Mesothelial cell of epicardium (in vitro differentiated cells): ENCODE results near the gene XRN2. TPM values are rescaled to one million over a fixed set of nuclear protein-coding genes. Genes with fewer than 3 reads are reported as not detected.

Experiments
- DNase-seq, 2 experiments: peaks; one replicate each; pipeline ENCODE4 v3.0.0; 2021; ENCODE audit warnings: low spot score in 2 of 2; ENCODE audit not compliant: unreplicated experiment in 2 of 2
- H3K27ac Mint-ChIP-seq: 2 replicates; pipeline ENCODE4 v1.8.0; 2021; ENCODE audit warnings: mixed read lengths
- H3K27me3 Mint-ChIP-seq: 2 replicates; pipeline ENCODE4 v1.8.0; 2021; ENCODE audit warnings: low read depth, mixed read lengths
- H3K36me3 Mint-ChIP-seq: 2 replicates; pipeline ENCODE4 v1.8.0; 2021; ENCODE audit warnings: mixed read lengths
- H3K4me1 Mint-ChIP-seq: 2 replicates; pipeline ENCODE4 v1.8.0; 2021; ENCODE audit warnings: mixed read lengths
- H3K4me3 Mint-ChIP-seq: 2 replicates; pipeline ENCODE4 v1.8.0; 2021; ENCODE audit warnings: mild to moderate bottlenecking, moderate library complexity, mixed read lengths
- H3K9me3 Mint-ChIP-seq: 2 replicates; pipeline ENCODE4 v1.8.0; 2021; ENCODE audit warnings: mixed read lengths
- CTCF ChIP-seq: fragments of 200-600 bp; sonication (generic); IDR thresholded peaks from one replicate; pipeline ENCODE4 v1.5.0; 2021; ENCODE audit warnings: antibody characterized with exemption; ENCODE audit not compliant: unreplicated experiment
- total RNA-seq: library from RNA; stranded (reverse); gene quantifications from 3 replicates; pipeline ENCODE4 v1.2.1, GENCODE V29; 2021

The XRN2 gene
- total RNA-seq, 1 donor from 2014 or later = 76.7 TPM

GRCh38 chr20:21353236-21353635 lies 50.1 kb downstream of the XRN2 start:
- peaks cover 25% of the 10 kb centered on the region for H3K36me3 Mint-ChIP-seq
- no peak for TF ChIP-seq CTCF
- no peak overlapping the region for H3K4me3 Mint-ChIP-seq
- no peaks in the 10 kb centered on the region for H3K9me3 Mint-ChIP-seq
- no peak overlapping the region for H3K27ac Mint-ChIP-seq
- H3K4me1 Mint-ChIP-seq = peaks cover 3% of the 10 kb centered on the region
- no peaks in the 10 kb centered on the region for H3K27me3 Mint-ChIP-seq
- no peak for DNase-seq

- peaks cover 24% of the 10 kb centered on the region for H3K36me3 Mint-ChIP-seq
- no peaks in the 10 kb centered on the region for H3K9me3 Mint-ChIP-seq
These were observed 52.9 kb downstream of the XRN2 start for GRCh38 chr20:21355981-21356380.

GRCh38 chr20:21356386-21356785 lies 53.3 kb downstream of the XRN2 start:
- peaks cover 3% of the 10 kb centered on the region for H3K4me1 Mint-ChIP-seq
- no peak overlapping the region for H3K27ac Mint-ChIP-seq
- H3K9me3 Mint-ChIP-seq = no peaks in the 10 kb centered on the region
- TF ChIP-seq CTCF = no peak
- H3K27me3 Mint-ChIP-seq = no peaks in the 10 kb centered on the region
- H3K36me3 Mint-ChIP-seq = peaks cover 24% of the 10 kb centered on the region
- no peak for DNase-seq
- no peak overlapping the region for H3K4me3 Mint-ChIP-seq

More at GRCh38 chr20:21355981-21356380, 52.9 kb downstream of the XRN2 start:
- DNase-seq = no peak
- Mint-ChIP-seq H3K4me1 (peaks cover 3% of the 10 kb centered on the region), H3K4me3 (no peak overlapping the region), H3K27me3 (no peaks in the 10 kb centered on the region), H3K27ac (no peak overlapping the region)
- no peak for TF ChIP-seq CTCF

- no peaks in the 10 kb centered on the region for H3K27me3 Mint-ChIP-seq
- H3K27ac Mint-ChIP-seq = no peak overlapping the region
- DNase-seq = no peak
- TF ChIP-seq CTCF = no peak
- no peaks in the 10 kb centered on the region for H3K9me3 Mint-ChIP-seq
- H3K36me3 Mint-ChIP-seq = peaks cover 25% of the 10 kb centered on the region
- H3K4me3 Mint-ChIP-seq = no peak overlapping the region
- peaks cover 3% of the 10 kb centered on the region for H3K4me1 Mint-ChIP-seq
These were observed 54.7 kb downstream of the XRN2 start for GRCh38 chr20:21357844-21358243.

- peaks cover 31% of the 10 kb centered on the region for H3K36me3 Mint-ChIP-seq
- peaks cover 3% of the 10 kb centered on the region for H3K4me1 Mint-ChIP-seq
- H3K4me3 Mint-ChIP-seq = no peak overlapping the region
- no peaks in the 10 kb centered on the region for H3K27me3 Mint-ChIP-seq
- TF ChIP-seq CTCF = no peak
- no peak overlapping the region for H3K27ac Mint-ChIP-seq
- no peak for DNase-seq
- H3K9me3 Mint-ChIP-seq = no peaks in the 10 kb centered on the region
These were observed 55.6 kb downstream of the XRN2 start for GRCh38 chr20:21358737-21359136.

GRCh38 chr20:21360705-21361104 lies 57.6 kb downstream of the XRN2 start:
- TF ChIP-seq CTCF = no peak
- H3K9me3 Mint-ChIP-seq = no peaks in the 10 kb centered on the region
- H3K4me1 Mint-ChIP-seq = peaks cover 3% of the 10 kb centered on the region
- H3K36me3 Mint-ChIP-seq = peaks cover 32% of the 10 kb centered on the region
- no peaks in the 10 kb centered on the region for H3K27me3 Mint-ChIP-seq
- no peak for DNase-seq
- no peak overlapping the region for H3K4me3 Mint-ChIP-seq
- H3K27ac Mint-ChIP-seq = no peak overlapping the region
